HEK293 (cell line): ENCODE measurements around the gene SIX4.
A peak's percentile ranks its signal among the peaks of the same experiment; 100 is the strongest.

Experiments
- CTCF ChIA-PET: fragments of 350-600 bp; formaldehyde crosslinking; extraction: SDS; loops from one replicate; lab custom pipeline; 2021; ENCODE audit warnings: antibody characterized with exemption; lab: Yijun Ruan, JAX
- POLR2A ChIA-PET: fragments of 300-600 bp; formaldehyde crosslinking; extraction: SDS; loops from one replicate; lab custom pipeline; 2020; ENCODE audit warnings: antibody characterized with exemption, inconsistent platforms; lab: Yijun Ruan, JAX
- H3K27ac ChIP-seq: fragments of 200-500 bp; sonication (Bioruptor generic); 2 replicates; pipeline ENCODE4 v1.5.1; 2014; ENCODE audit warnings: low read depth, low read length, control low read depth, inconsistent platforms; ENCODE audit errors: extremely low read depth
- H3K36me3 ChIP-seq, 2 experiments: fragments of 200-500 bp in 1 of 2; sonication (Bioruptor generic) in 1 of 2; 1 replicate in 1 of 2; 2 replicates in 1 of 2; pipeline ENCODE4 v1.5.1; 2014 to 2017; ENCODE audit warnings: inconsistent platforms in 2 of 2, low read length in 2 of 2; ENCODE audit not compliant: control insufficient read depth in 2 of 2, insufficient read depth in 1 of 2
- H3K4me1 ChIP-seq: fragments of 200-500 bp; sonication (Bioruptor generic); 2 replicates; pipeline ENCODE4 v1.5.1; 2014; ENCODE audit warnings: mild to moderate bottlenecking, low read length, inconsistent platforms; ENCODE audit not compliant: control insufficient read depth, insufficient read depth
- H3K4me3 ChIP-seq: 2 replicates; pipeline ENCODE4 v1.5.1; 2011; ENCODE audit warnings: low read depth, mild to moderate bottlenecking, control low read depth, low read length, moderate library complexity
- H3K9me3 ChIP-seq: fragments of 200-500 bp; sonication (Bioruptor generic); 2 replicates; pipeline ENCODE4 v1.5.1; 2014; ENCODE audit warnings: low read depth, low read length, inconsistent platforms; ENCODE audit not compliant: control insufficient read depth, insufficient read depth
- KLF17 ChIP-seq: fragments of 450-650 bp; formaldehyde crosslinking; IDR thresholded peaks from 2 replicates; pipeline ENCODE4 v1.5.1; 2016; ENCODE audit warnings: missing biosample characterization, missing genetic modification characterization
- KLF9 ChIP-seq: fragments of 450-650 bp; formaldehyde crosslinking; IDR thresholded peaks from 2 replicates; pipeline ENCODE4 v1.5.1; 2016; ENCODE audit warnings: missing biosample characterization, missing genetic modification characterization, low read depth
- PATZ1 ChIP-seq: fragments of 450-650 bp; formaldehyde crosslinking; IDR thresholded peaks from 2 replicates; pipeline ENCODE4 v1.5.1; 2016; ENCODE audit warnings: missing biosample characterization, missing genetic modification characterization
- SP3 ChIP-seq: fragments of 450-650 bp; formaldehyde crosslinking; IDR thresholded peaks from 2 replicates; pipeline ENCODE4 v1.5.1; 2016; ENCODE audit warnings: missing biosample characterization, missing genetic modification characterization
- YY1 ChIP-seq: fragments of 450-650 bp; formaldehyde crosslinking; IDR thresholded peaks from 2 replicates; pipeline ENCODE4 v1.5.1; 2018; ENCODE audit warnings: missing biosample characterization, missing genetic modification characterization
- ZBTB20 ChIP-seq: fragments of 450-650 bp; formaldehyde crosslinking; IDR thresholded peaks from 2 replicates; pipeline ENCODE4 v1.5.1; 2016; ENCODE audit warnings: missing biosample characterization, missing genetic modification characterization
- ZBTB49 ChIP-seq: fragments of 450-650 bp; formaldehyde crosslinking; IDR thresholded peaks from 2 replicates; pipeline ENCODE4 v1.5.1; 2016; ENCODE audit warnings: missing biosample characterization, missing genetic modification characterization, low read depth
- ZNF132 ChIP-seq: fragments of 450-650 bp; formaldehyde crosslinking; IDR thresholded peaks from 2 replicates; pipeline ENCODE4 v1.5.1; 2017; ENCODE audit warnings: missing biosample characterization, missing genetic modification characterization, borderline replicate concordance
- ZNF155 ChIP-seq: fragments of 450-650 bp; formaldehyde crosslinking; IDR thresholded peaks from 2 replicates; pipeline ENCODE4 v1.5.1; 2016; ENCODE audit warnings: missing biosample characterization, missing genetic modification characterization
- ZNF341 ChIP-seq: fragments of 450-650 bp; formaldehyde crosslinking; IDR thresholded peaks from 2 replicates; pipeline ENCODE4; 2016; ENCODE audit warnings: low read depth, missing biosample characterization, missing genetic modification characterization
- ZNF398 ChIP-seq: fragments of 450-650 bp; formaldehyde crosslinking; IDR thresholded peaks from 2 replicates; pipeline ENCODE4 v1.5.1; 2017; ENCODE audit warnings: missing biosample characterization, missing genetic modification characterization
- ZNF530 ChIP-seq: fragments of 450-650 bp; formaldehyde crosslinking; IDR thresholded peaks from 2 replicates; pipeline ENCODE4 v1.5.1; 2016; ENCODE audit warnings: low read depth, missing biosample characterization, missing genetic modification characterization
- ZNF544 ChIP-seq: fragments of 450-650 bp; formaldehyde crosslinking; IDR thresholded peaks from 2 replicates; pipeline ENCODE4 v1.5.0; 2017; ENCODE audit warnings: missing biosample characterization, missing genetic modification characterization
- ZNF549 ChIP-seq: fragments of 450-650 bp; IDR thresholded peaks from 2 replicates; pipeline ENCODE4 v1.5.1; 2018; ENCODE audit warnings: missing biosample characterization, missing genetic modification characterization, mild to moderate bottlenecking, inconsistent platforms, moderate library complexity
- ZNF610 ChIP-seq: fragments of 450-650 bp; formaldehyde crosslinking; IDR thresholded peaks from 2 replicates; pipeline ENCODE4 v1.5.1; 2016; ENCODE audit warnings: missing biosample characterization, missing genetic modification characterization, borderline replicate concordance
- ZNF623 ChIP-seq: fragments of 450-650 bp; formaldehyde crosslinking; IDR thresholded peaks from 2 replicates; pipeline ENCODE4 v1.5.1; 2016; ENCODE audit warnings: missing biosample characterization, missing genetic modification characterization
- ZNF626 ChIP-seq: fragments of 450-650 bp; sonication (Bioruptor Pico); formaldehyde crosslinking; IDR thresholded peaks from 2 replicates; pipeline ENCODE4 v1.5.1; 2018; ENCODE audit warnings: missing biosample characterization, missing genetic modification characterization, inconsistent platforms
- ZNF747 ChIP-seq: fragments of 450-650 bp; formaldehyde crosslinking; IDR thresholded peaks from 2 replicates; pipeline ENCODE4 v1.5.1; 2016; ENCODE audit warnings: missing biosample characterization, missing genetic modification characterization
- ZNF777 ChIP-seq: fragments of 450-650 bp; formaldehyde crosslinking; IDR thresholded peaks from 2 replicates; pipeline ENCODE4 v1.5.1; 2017; ENCODE audit warnings: missing biosample characterization, missing genetic modification characterization, borderline replicate concordance
- ZXDB ChIP-seq: fragments of 450-650 bp; formaldehyde crosslinking; IDR thresholded peaks from 2 replicates; pipeline ENCODE4 v1.5.1; 2016; ENCODE audit warnings: missing biosample characterization, missing genetic modification characterization
- TF ChIP-seq, protein P1 (sequence below): fragments of 450-650 bp; formaldehyde crosslinking; IDR thresholded peaks from 2 replicates; pipeline ENCODE4 v1.5.1; 2016; ENCODE audit warnings: missing biosample characterization, missing genetic modification characterization
- TF ChIP-seq, protein P2 (sequence below): fragments of 450-650 bp; formaldehyde crosslinking; IDR thresholded peaks from 2 replicates; pipeline ENCODE4 v1.5.1; 2016; ENCODE audit warnings: missing biosample characterization, missing genetic modification characterization

Gene SIX4

GRCh38 chr14:60722357-60723115, 1.6 kb downstream of the SIX4 start:
- ChIA-PET CTCF (interaction anchor here (0.5 to 1.2 kb wide), 6 partner anchors 11 to 530 kb away, joined by 3 to 5 read pairs (median 3); partner anchors contain the start of gene MNAT1), POLR2A (interaction anchor here (0.6 to 4.4 kb wide), 10 partner anchors 11 to 300 kb away, joined by 3 to 62 read pairs (median 4); partner anchors contain the start of genes SIX1, SLC38A6 and TRMT5)
- Histone ChIP-seq H3K27ac (peak overlapping the region; percentile 99), H3K4me3 (peak overlapping the region; percentile 96), H3K4me1 (peaks cover 12% of the 10 kb centered on the region), H3K36me3 (peaks cover 9 to 29% of the 10 kb centered on the region in 2 experiments), H3K9me3 (no peaks in the 10 kb centered on the region)
- TF ChIP-seq ZXDB (tag by site-specific recombination) (0 out of 2 replicates have a peak, but pooled peaks have one; percentile 51), ZBTB20 (tag by site-specific recombination) (peak; percentile 60), PATZ1 (tag by site-specific recombination) (peak; percentile 26; the same call in 1 of the 2 replicates), ZNF777 (tag by site-specific recombination) (no peak), YY1 (tag by site-specific recombination) (no peak), ZNF747 (tag by site-specific recombination) (no peak), SP3 (tag by site-specific recombination) (peak; percentile 72), ZNF398 (tag by site-specific recombination) (peak; percentile 92), ZNF155 (tag by site-specific recombination) (no peak), ZNF549 (tag by site-specific recombination) (no peak), ZBTB49 (tag by site-specific recombination) (no peak), ZNF530 (tag by site-specific recombination) (no peak), KLF17 (tag by site-specific recombination) (no peak), ZNF132 (no peak), ZNF544 (tag by site-specific recombination) (no peak), ZNF610 (tag by site-specific recombination) (no peak), KLF9 (tag by site-specific recombination) (no peak), ZNF341 (tag by site-specific recombination) (peak; percentile 48), ZNF623 (tag by site-specific recombination) (no peak), ZNF626 (tag by site-specific recombination) (no peak)
- TF ChIP-seq, protein P1, sequence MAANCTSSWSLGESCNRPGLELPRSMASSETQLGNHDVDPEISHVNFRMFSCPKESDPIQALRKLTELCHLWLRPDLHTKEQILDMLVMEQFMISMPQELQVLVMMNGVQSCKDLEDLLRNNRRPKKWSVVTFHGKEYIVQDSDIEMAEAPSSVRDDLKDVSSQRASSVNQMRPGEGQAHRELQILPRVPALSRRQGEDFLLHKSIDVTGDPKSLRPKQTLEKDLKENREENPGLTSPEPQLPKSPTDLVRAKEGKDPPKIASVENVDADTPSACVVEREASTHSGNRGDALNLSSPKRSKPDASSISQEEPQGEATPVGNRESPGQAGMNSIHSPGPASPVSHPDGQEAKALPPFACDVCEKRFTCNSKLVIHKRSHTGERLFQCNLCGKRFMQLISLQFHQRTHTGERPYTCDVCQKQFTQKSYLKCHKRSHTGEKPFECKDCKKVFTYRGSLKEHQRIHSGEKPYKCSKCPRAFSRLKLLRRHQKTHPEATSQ: no peak
- TF ChIP-seq, protein P2, sequence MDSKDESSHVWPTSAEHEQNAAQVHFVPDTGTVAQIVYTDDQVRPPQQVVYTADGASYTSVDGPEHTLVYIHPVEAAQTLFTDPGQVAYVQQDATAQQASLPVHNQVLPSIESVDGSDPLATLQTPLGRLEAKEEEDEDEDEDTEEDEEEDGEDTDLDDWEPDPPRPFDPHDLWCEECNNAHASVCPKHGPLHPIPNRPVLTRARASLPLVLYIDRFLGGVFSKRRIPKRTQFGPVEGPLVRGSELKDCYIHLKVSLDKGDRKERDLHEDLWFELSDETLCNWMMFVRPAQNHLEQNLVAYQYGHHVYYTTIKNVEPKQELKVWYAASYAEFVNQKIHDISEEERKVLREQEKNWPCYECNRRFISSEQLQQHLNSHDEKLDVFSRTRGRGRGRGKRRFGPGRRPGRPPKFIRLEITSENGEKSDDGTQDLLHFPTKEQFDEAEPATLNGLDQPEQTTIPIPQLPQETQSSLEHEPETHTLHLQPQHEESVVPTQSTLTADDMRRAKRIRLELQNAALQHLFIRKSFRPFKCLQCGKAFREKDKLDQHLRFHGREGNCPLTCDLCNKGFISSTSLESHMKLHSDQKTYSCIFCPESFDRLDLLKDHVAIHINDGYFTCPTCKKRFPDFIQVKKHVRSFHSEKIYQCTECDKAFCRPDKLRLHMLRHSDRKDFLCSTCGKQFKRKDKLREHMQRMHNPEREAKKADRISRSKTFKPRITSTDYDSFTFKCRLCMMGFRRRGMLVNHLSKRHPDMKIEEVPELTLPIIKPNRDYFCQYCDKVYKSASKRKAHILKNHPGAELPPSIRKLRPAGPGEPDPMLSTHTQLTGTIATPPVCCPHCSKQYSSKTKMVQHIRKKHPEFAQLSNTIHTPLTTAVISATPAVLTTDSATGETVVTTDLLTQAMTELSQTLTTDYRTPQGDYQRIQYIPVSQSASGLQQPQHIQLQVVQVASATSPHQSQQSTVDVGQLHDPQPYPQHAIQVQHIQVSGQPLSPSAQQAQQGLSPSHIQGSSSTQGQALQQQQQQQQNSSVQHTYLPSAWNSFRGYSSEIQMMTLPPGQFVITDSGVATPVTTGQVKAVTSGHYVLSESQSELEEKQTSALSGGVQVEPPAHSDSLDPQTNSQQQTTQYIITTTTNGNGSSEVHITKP (tag by site-specific recombination): peak; percentile 21
